AG04450 (cell line): ENCODE results near the gene ESRP2. TPM values are rescaled to one million over a fixed set of nuclear protein-coding genes. Genes with fewer than 3 reads are reported as not detected.

Experiments used
- CTCF ChIA-PET: fragments of 300-600, 350-600 bp; formaldehyde crosslinking; extraction: SDS; loops from one replicate; lab custom pipeline; 2022; ENCODE audit warnings: antibody characterized with exemption, inconsistent platforms; lab: Charles Lee
- POLR2A ChIA-PET: fragments of 350-600 bp; formaldehyde crosslinking; extraction: SDS; loops from one replicate; lab custom pipeline; 2021; ENCODE audit warnings: antibody characterized with exemption, inconsistent platforms; lab: Yijun Ruan, JAX
- DNase-seq: peaks from one replicate; pipeline ENCODE4 v3.0.0-alpha.2; 2011; ENCODE audit warnings: low read depth, low spot score
- H3K27ac ChIP-seq: one replicate; pipeline ENCODE4 v1.5.1; 2012; ENCODE audit warnings: low read depth, low read length, control low read depth
- H3K27me3 ChIP-seq: one replicate; pipeline ENCODE4 v1.6.0; 2012; ENCODE audit warnings: low read length; ENCODE audit not compliant: control insufficient read depth, insufficient read depth
- H3K4me3 ChIP-seq: 2 replicates; pipeline ENCODE4 v1.5.1; 2011; ENCODE audit warnings: mild to moderate bottlenecking, low read depth, low read length, control low read depth
- H3K9me3 ChIP-seq: 2 replicates; pipeline ENCODE4 v1.5.1; 2012; ENCODE audit warnings: low read length; ENCODE audit not compliant: control insufficient read depth, insufficient read depth
- CTCF ChIP-seq: IDR thresholded peaks from 2 replicates; pipeline ENCODE4 v1.5.1; 2011; ENCODE audit warnings: low read depth, low read length, control low read depth, inconsistent platforms
- polyA plus RNA-seq: library from polyadenylated mRNA; depleted of rRNA; stranded (reverse); fragments of >200 nt; gene quantifications from 2 replicates; pipeline ENCODE4 v1.2.3, GENCODE V29; 2011

ESRP2 gene
- polyA plus RNA-seq, 1 experiment, result 0.01 TPM

- TF ChIP-seq CTCF, result no peak
- Histone ChIP-seq H3K9me3 (peaks cover 10% of the 10 kb centered on the region; the same call in 1 of the 2 replicates), H3K27ac (no peak overlapping the region), H3K4me3 (no peak overlapping the region), H3K27me3 (no peaks in the 10 kb centered on the region)
- ChIA-PET POLR2A (no interaction called here), CTCF (interaction anchor here (0.7 to 1.6 kb wide), 3 partner anchors 22 to 370 kb away, joined by 3 to 5 read pairs (median 4); partner anchors contain the start of gene SLC7A6)
- DNase-seq, result no peak
Observed at GRCh38 chr16:68242085-68242484, 6.2 kb upstream of the ESRP2 start.

GRCh38 chr16:68238029-68238345 is 2.1 kb upstream of the ESRP2 start:
- no peak for TF ChIP-seq CTCF
- Histone ChIP-seq H3K4me3 (peak overlapping the region; percentile 67), H3K9me3 (peaks cover 7% of the 10 kb centered on the region; the same call in 1 of the 2 replicates), H3K27ac (peak overlapping the region; percentile 94), H3K27me3 (no peaks in the 10 kb centered on the region)
- DNase-seq, result no peak
- CTCF ChIA-PET, result interaction anchor here (1.6 kb wide), 1 partner anchor 91 kb away, joined by 14 read pairs; no protein-coding TSS in a partner anchor
- POLR2A ChIA-PET, result interaction anchor here (0.7 to 1.9 kb wide), 4 partner anchors 26 to 1370 kb away, joined by 3 to 13 read pairs (median 12); partner anchors contain the start of genes NFATC3, PRMT7, SLC7A6 and SLC7A6OS

GRCh38 chr16:68237243-68238028 is 1.5 kb upstream of the ESRP2 start:
- H3K27ac ChIP-seq, result peak overlapping the region; percentile 94
- no peak for TF ChIP-seq CTCF
- H3K4me3 ChIP-seq, result peak overlapping the region; percentile 69
- peaks cover 7% of the 10 kb centered on the region; the same call in 1 of the 2 replicates for H3K9me3 ChIP-seq
- POLR2A ChIA-PET, result interaction anchor here (0.6 to 1.9 kb wide), 10 partner anchors 26 to 1369 kb away, joined by 3 to 13 read pairs (median 4); partner anchors contain the start of genes NFATC3, PRMT7, SLC7A6 and SLC7A6OS
- CTCF ChIA-PET, result interaction anchor here (0.7 to 1.3 kb wide), 4 partner anchors 27 to 421 kb away, joined by 3 to 4 read pairs (median 3); partner anchors contain the start of gene SLC7A6
- no peaks in the 10 kb centered on the region for H3K27me3 ChIP-seq
- peak; percentile 94 for DNase-seq

GRCh38 chr16:68236826-68237242 is 907 bp upstream of the ESRP2 start:
- POLR2A ChIA-PET, result interaction anchor here (0.6 to 1.9 kb wide), 7 partner anchors 27 to 301 kb away, joined by 3 to 13 read pairs (median 5); partner anchors contain the start of genes NFATC3, PRMT7, SLC7A6 and SLC7A6OS
- CTCF ChIA-PET, result interaction anchor here (0.7 to 1.3 kb wide), 4 partner anchors 27 to 420 kb away, joined by 3 to 4 read pairs (median 3); partner anchors contain the start of gene SLC7A6
- TF ChIP-seq CTCF, result no peak
- Histone ChIP-seq H3K9me3 (peaks cover 7% of the 10 kb centered on the region; the same call in 1 of the 2 replicates), H3K27me3 (no peaks in the 10 kb centered on the region), H3K4me3 (peak overlapping the region; percentile 69), H3K27ac (peak overlapping the region; percentile 75)
- DNase-seq, result no peak
